GM23338 (cell line): ENCODE measurements around the gene MYOCD. TPM values are rescaled to one million over a fixed set of nuclear protein-coding genes. Genes with fewer than 3 reads are reported as not detected.

ENCODE experiments used
- ATAC-seq: fragments of 200-7000 bp; cut with Tn5 transposase; 3 replicates; pipeline ENCODE4 v1.9.1; 2020
- DNase-seq: peaks from one replicate; pipeline ENCODE4 v3.0.0-alpha.2; 2015; ENCODE audit warnings: low spot score
- H2AFZ ChIP-seq: fragments of 200-600 bp; sonication (generic); 2 replicates; pipeline ENCODE4 v1.8.0; 2016; ENCODE audit warnings: antibody characterized with exemption, mild to moderate bottlenecking, moderate library complexity
- H3F3A ChIP-seq: fragments of 200-600 bp; sonication (generic); replicated peaks from 2 replicates; pipeline ENCODE4 v1.8.0; 2017; ENCODE audit warnings: antibody characterized with exemption, mixed run types, low read depth
- H3K27ac ChIP-seq: fragments of 200-600 bp; sonication (generic); 2 replicates; pipeline ENCODE4 v1.6.1; 2016; ENCODE audit warnings: low read depth
- H3K27me3 ChIP-seq: fragments of 200-600 bp; sonication (generic); 2 replicates; pipeline ENCODE4 v1.8.0; 2016; ENCODE audit warnings: mild to moderate bottlenecking, mixed run types, moderate library complexity; ENCODE audit not compliant: insufficient read depth
- H3K36me3 ChIP-seq: fragments of 200-600 bp; sonication (generic); 2 replicates; pipeline ENCODE4 v1.8.0; 2016; ENCODE audit warnings: mild to moderate bottlenecking; ENCODE audit not compliant: insufficient read depth
- H3K4me1 ChIP-seq: fragments of 200-600 bp; sonication (generic); 2 replicates; pipeline ENCODE4 v1.8.0; 2016; ENCODE audit warnings: mild to moderate bottlenecking, moderate library complexity; ENCODE audit not compliant: insufficient read depth
- H3K4me2 ChIP-seq: fragments of 200-600 bp; sonication (generic); 2 replicates; pipeline ENCODE4 v1.7.1; 2017; ENCODE audit warnings: mixed run types
- H3K4me3 ChIP-seq: fragments of 200-600 bp; sonication (generic); 2 replicates; pipeline ENCODE4 v1.6.1; 2016; ENCODE audit warnings: mixed run types
- H3K79me2 ChIP-seq: fragments of 200-600 bp; sonication (generic); replicated peaks from 2 replicates; pipeline ENCODE4 v1.8.0; 2017; ENCODE audit warnings: mild to moderate bottlenecking; ENCODE audit not compliant: insufficient read depth
- H3K9me2 ChIP-seq: fragments of 200-600 bp; sonication (generic); 2 replicates; pipeline ENCODE4 v1.8.0; 2017; ENCODE audit not compliant: insufficient read depth
- H4K20me1 ChIP-seq: fragments of 200-600 bp; sonication (generic); replicated peaks from 2 replicates; pipeline ENCODE4 v1.8.0; 2017; ENCODE audit warnings: mild to moderate bottlenecking; ENCODE audit not compliant: insufficient read depth
- H3K27ac Mint-ChIP-seq: 2 replicates; pipeline ENCODE4 v1.8.0; 2020; ENCODE audit warnings: inconsistent platforms, mild to moderate bottlenecking, moderate library complexity, mixed read lengths
- H3K27me3 Mint-ChIP-seq: 3 replicates; pipeline ENCODE4 v1.8.0; 2022; ENCODE audit warnings: low read depth, mild to moderate bottlenecking, moderate library complexity, mixed read lengths, inconsistent platforms; ENCODE audit not compliant: insufficient read depth, poor library complexity
- H3K36me3 Mint-ChIP-seq: 3 replicates; pipeline ENCODE4 v1.8.0; 2021; ENCODE audit warnings: low read depth, mild to moderate bottlenecking, inconsistent platforms, moderate library complexity, mixed read lengths
- H3K4me1 Mint-ChIP-seq: 3 replicates; pipeline ENCODE4 v1.8.0; 2020; ENCODE audit warnings: mild to moderate bottlenecking, inconsistent platforms, mixed read lengths
- H3K4me3 Mint-ChIP-seq: 3 replicates; pipeline ENCODE4 v1.8.0; 2021; ENCODE audit warnings: moderate library complexity, mild to moderate bottlenecking, inconsistent platforms, mixed read lengths
- H3K9me3 Mint-ChIP-seq: 3 replicates; pipeline ENCODE4 v1.8.0; 2020; ENCODE audit warnings: moderate library complexity, mild to moderate bottlenecking, inconsistent platforms, mixed read lengths
- CREB1 ChIP-seq: fragments of 250-450 bp; sonication (Bioruptor Pico); IDR thresholded peaks from 2 replicates; pipeline ENCODE4 v1.5.0; 2020; ENCODE audit warnings: low read depth, mild to moderate bottlenecking, moderate library complexity
- ETS1 ChIP-seq: IDR thresholded peaks from 2 replicates; pipeline ENCODE4 v1.6.1; 2016; ENCODE audit warnings: antibody characterized with exemption
- EZH2 ChIP-seq: fragments of 200-600 bp; sonication (generic); IDR thresholded peaks from one replicate; pipeline ENCODE4 v1.8.0; 2017; ENCODE audit warnings: antibody characterized with exemption, mild to moderate bottlenecking, low read depth; ENCODE audit not compliant: unreplicated experiment
- EZH2phosphoT487 ChIP-seq: fragments of 200-600 bp; sonication (generic); IDR thresholded peaks from one replicate; pipeline ENCODE4 v1.8.1; 2018; ENCODE audit warnings: antibody characterized with exemption; ENCODE audit not compliant: unreplicated experiment
- JUNB ChIP-seq: IDR thresholded peaks from one replicate; pipeline ENCODE4 v1.6.1; 2016; ENCODE audit warnings: antibody characterized with exemption; ENCODE audit not compliant: unreplicated experiment
- NANOG ChIP-seq: IDR thresholded peaks from 2 replicates; pipeline ENCODE4 v1.6.1; 2016; ENCODE audit warnings: antibody characterized with exemption, borderline replicate concordance
- POLR2AphosphoS5 ChIP-seq: IDR thresholded peaks from 2 replicates; pipeline ENCODE4 v1.6.1; 2016; ENCODE audit warnings: antibody characterized with exemption, low read depth
- REST ChIP-seq: IDR thresholded peaks from one replicate; pipeline ENCODE4 v1.6.1; 2018; ENCODE audit warnings: antibody characterized with exemption; ENCODE audit not compliant: unreplicated experiment
- STAT1 ChIP-seq: IDR thresholded peaks from one replicate; pipeline ENCODE4 v1.6.1; 2016; ENCODE audit warnings: antibody characterized with exemption; ENCODE audit not compliant: unreplicated experiment
- ZNF114 ChIP-seq: fragments of 250-450 bp; sonication (Bioruptor Pico); IDR thresholded peaks from 2 replicates; pipeline ENCODE4 v1.5.0; 2020; ENCODE audit warnings: mild to moderate bottlenecking, moderate library complexity
- ZNF331 ChIP-seq: fragments of 250-450 bp; sonication (Bioruptor Pico); IDR thresholded peaks from 2 replicates; pipeline ENCODE4 v1.5.0; 2020; ENCODE audit warnings: low read depth, mild to moderate bottlenecking, moderate library complexity
- ZNF462 ChIP-seq: fragments of 250-450 bp; sonication (Bioruptor Pico); IDR thresholded peaks from 2 replicates; pipeline ENCODE4 v1.5.0; 2020; ENCODE audit warnings: mild to moderate bottlenecking, moderate library complexity
- polyA plus RNA-seq: library from polyadenylated mRNA; unstranded; fragments of >200 nt; fragmentation: Nextera tagmentation; extraction: Ambion mirVana; gene quantifications from 2 replicates; pipeline ENCODE4 v1.2.1, GENCODE V29; 2016
- total RNA-seq: library from RNA; depleted of rRNA; stranded (reverse); fragments of >200 nt; shearing (Covaris generic); gene quantifications from 2 replicates; pipeline ENCODE4 v1.2.3, GENCODE V29; 2014
- TF ChIP-seq, protein P1 (sequence below), 2 experiments: fragments of 200-600 bp in 1 of 2; sonication (generic) in 1 of 2; conservative IDR thresholded peaks; 2 replicates each; pipeline versions ENCODE4 v1.5.1 to v1.6.1; 2016 to 2017; ENCODE audit warnings: antibody characterized with exemption in 2 of 2, low read depth in 2 of 2, mild to moderate bottlenecking in 2 of 2, moderate library complexity in 1 of 2

MYOCD gene
- total and polyA plus RNA-seq, 2 experiments from 2014 or later = 0.80 to 2.4 TPM

DNA sequence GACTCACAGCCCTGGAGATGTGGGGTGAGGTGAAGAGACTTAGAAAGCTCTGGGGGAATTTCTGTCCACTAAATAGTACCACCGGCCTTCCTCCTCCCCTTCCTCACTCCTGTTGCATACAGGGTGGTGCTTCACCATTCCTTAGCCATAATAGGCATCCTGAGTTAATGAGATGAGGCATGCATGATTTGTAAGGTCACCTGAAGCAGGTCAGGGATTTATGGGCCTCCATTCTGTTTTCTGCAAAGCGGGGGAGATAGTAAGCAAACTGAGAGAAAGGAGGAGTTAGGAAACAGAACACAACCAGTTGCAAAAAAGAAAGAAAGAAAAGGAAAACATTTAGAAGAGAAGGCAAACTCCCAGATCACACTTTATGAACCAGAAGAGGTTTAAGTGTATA, 9.3 kb upstream of the MYOCD start:
- no peaks in the 10 kb centered on the region for H3K9me3 Mint-ChIP-seq
- Histone ChIP-seq H4K20me1 (no peaks in the 10 kb centered on the region), H3K4me1 (peaks cover 4% of the 10 kb centered on the region; the same call in 1 of the 2 replicates), H3K4me3 (no peak overlapping the region), H3K79me2 (no peaks in the 10 kb centered on the region), H3K36me3 (no peaks in the 10 kb centered on the region), H3K4me2 (no peak overlapping the region), H3F3A (no peaks in the 10 kb centered on the region), H3K27me3 (no peaks in the 10 kb centered on the region), H3K27ac (no peak overlapping the region), H2AFZ (peak overlapping the region; percentile 93), H3K9me2 (peaks cover 4% of the 10 kb centered on the region; the same call in 1 of the 2 replicates)
- peaks cover 6% of the 10 kb centered on the region for H3K4me1 Mint-ChIP-seq
- H3K27ac Mint-ChIP-seq = no peak overlapping the region
- no peaks in the 10 kb centered on the region for H3K36me3 Mint-ChIP-seq
- no peak for ATAC-seq
- H3K4me3 Mint-ChIP-seq = no peak overlapping the region
- TF ChIP-seq ZNF462 (CRISPR knock-in tag) (no peak), ETS1 (no peak), NANOG (no peak), EZH2 (no peak), JUNB (no peak), EZH2phosphoT487 (no peak), CREB1 (CRISPR knock-in tag) (no peak), STAT1 (no peak), POLR2AphosphoS5 (no peak), ZNF114 (CRISPR knock-in tag) (no peak), REST (no peak), ZNF331 (no peak)
- TF ChIP-seq, protein P1, sequence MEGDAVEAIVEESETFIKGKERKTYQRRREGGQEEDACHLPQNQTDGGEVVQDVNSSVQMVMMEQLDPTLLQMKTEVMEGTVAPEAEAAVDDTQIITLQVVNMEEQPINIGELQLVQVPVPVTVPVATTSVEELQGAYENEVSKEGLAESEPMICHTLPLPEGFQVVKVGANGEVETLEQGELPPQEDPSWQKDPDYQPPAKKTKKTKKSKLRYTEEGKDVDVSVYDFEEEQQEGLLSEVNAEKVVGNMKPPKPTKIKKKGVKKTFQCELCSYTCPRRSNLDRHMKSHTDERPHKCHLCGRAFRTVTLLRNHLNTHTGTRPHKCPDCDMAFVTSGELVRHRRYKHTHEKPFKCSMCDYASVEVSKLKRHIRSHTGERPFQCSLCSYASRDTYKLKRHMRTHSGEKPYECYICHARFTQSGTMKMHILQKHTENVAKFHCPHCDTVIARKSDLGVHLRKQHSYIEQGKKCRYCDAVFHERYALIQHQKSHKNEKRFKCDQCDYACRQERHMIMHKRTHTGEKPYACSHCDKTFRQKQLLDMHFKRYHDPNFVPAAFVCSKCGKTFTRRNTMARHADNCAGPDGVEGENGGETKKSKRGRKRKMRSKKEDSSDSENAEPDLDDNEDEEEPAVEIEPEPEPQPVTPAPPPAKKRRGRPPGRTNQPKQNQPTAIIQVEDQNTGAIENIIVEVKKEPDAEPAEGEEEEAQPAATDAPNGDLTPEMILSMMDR (conservative IDR thresholded peaks at IDR 0.05; ENCODE audit: low read depth in 2 of 2) = no peak
- no peak for DNase-seq
- H3K27me3 Mint-ChIP-seq = peaks cover 4% of the 10 kb centered on the region
